OCI-LY1 (cell line): Measurements from ENCODE around the gene EHBP1L1.

ENCODE experiments used
- H2AFZ ChIP-seq: fragments of 200-600 bp; sonication (generic), shearing (Covaris generic); 2 replicates; pipeline ENCODE4 v1.6.0; 2014; ENCODE audit warnings: antibody characterized with exemption, mild to moderate bottlenecking, low read length
- H3F3A ChIP-seq: fragments of 200-600 bp; sonication (generic), shearing (Covaris generic); 2 replicates; pipeline ENCODE4 v1.6.0; 2014; ENCODE audit warnings: mild to moderate bottlenecking, antibody characterized with exemption, low read length, moderate library complexity; ENCODE audit not compliant: insufficient read depth
- H3K27ac ChIP-seq: fragments of 200-600 bp; sonication (generic); 2 replicates; pipeline ENCODE4 v1.5.1; 2014; ENCODE audit warnings: low read length, mixed run types, mild to moderate bottlenecking, low read depth; ENCODE audit not compliant: poor library complexity, severe bottlenecking
- H3K27me3 ChIP-seq: fragments of 200-600 bp; sonication (generic); 2 replicates; pipeline ENCODE4 v1.6.0; 2014; ENCODE audit warnings: antibody characterized with exemption, mild to moderate bottlenecking, low read length, moderate library complexity; ENCODE audit not compliant: insufficient read depth
- H3K36me3 ChIP-seq: fragments of 200-600 bp; sonication (generic); 2 replicates; pipeline ENCODE4 v1.6.1; 2014; ENCODE audit warnings: mild to moderate bottlenecking, antibody characterized with exemption, low read length, moderate library complexity, mixed read lengths; ENCODE audit not compliant: insufficient read depth
- H3K4me1 ChIP-seq: fragments of 200-600 bp; sonication (generic); 2 replicates; pipeline ENCODE4 v1.5.1; 2014; ENCODE audit warnings: mild to moderate bottlenecking, low read length, moderate library complexity; ENCODE audit not compliant: insufficient read depth, severe bottlenecking
- H3K4me2 ChIP-seq: fragments of 200-600 bp; sonication (generic), shearing (Covaris generic); 2 replicates; pipeline ENCODE4 v1.6.1; 2014; ENCODE audit warnings: low read length
- H3K4me3 ChIP-seq: fragments of 200-600 bp; sonication (generic); 2 replicates; pipeline ENCODE4 v1.5.1; 2014; ENCODE audit warnings: low read length, low read depth, mild to moderate bottlenecking, mixed read lengths; ENCODE audit not compliant: poor library complexity, severe bottlenecking
- H3K79me2 ChIP-seq: fragments of 200-600 bp; shearing (Covaris generic); 2 replicates; pipeline ENCODE4 v1.6.1; 2016; ENCODE audit warnings: mixed run types, low read length, mixed read lengths; ENCODE audit not compliant: insufficient read depth
- H3K9ac ChIP-seq: fragments of 200-600 bp; sonication (generic), shearing (Covaris generic); 2 replicates; pipeline ENCODE4 v1.6.1; 2014; ENCODE audit warnings: mild to moderate bottlenecking, low read length, mixed read lengths
- H3K9me2 ChIP-seq: fragments of 200-600 bp; sonication (generic), shearing (Covaris generic); 2 replicates; pipeline ENCODE4 v1.6.1; 2014; ENCODE audit warnings: low read depth, mild to moderate bottlenecking, low read length, mixed read lengths
- H3K9me3 ChIP-seq: fragments of 200-600 bp; shearing (Covaris generic); 2 replicates; pipeline ENCODE4 v1.6.1; 2014; ENCODE audit warnings: low read length, mixed read lengths
- H4K20me1 ChIP-seq: fragments of 200-600 bp; sonication (generic), shearing (Covaris generic); 2 replicates; pipeline ENCODE4 v1.6.0; 2016; ENCODE audit warnings: mild to moderate bottlenecking, low read length; ENCODE audit not compliant: insufficient read depth
- EZH2 ChIP-seq: fragments of 200-600 bp; sonication (generic), shearing (Covaris generic); IDR thresholded peaks from 2 replicates; pipeline ENCODE4 v1.8.0; 2017; ENCODE audit warnings: borderline replicate concordance, mixed run types, mild to moderate bottlenecking, antibody characterized with exemption, low read length, moderate library complexity, mixed read lengths
- TF ChIP-seq, protein P1 (sequence below): fragments of 200-600 bp; sonication (generic), shearing (Covaris generic); IDR thresholded peaks from 2 replicates; pipeline ENCODE4 v1.5.1; 2017; ENCODE audit warnings: mild to moderate bottlenecking, antibody characterized with exemption, low read length, moderate library complexity, mixed read lengths

Gene EHBP1L1

GRCh38 chr11:65592858-65593517 is 17.1 kb downstream of the EHBP1L1 start:
- Histone ChIP-seq H3K9ac (no peak overlapping the region), H3K9me2 (no peaks in the 10 kb centered on the region), H3K4me2 (no peak overlapping the region), H3F3A (no peaks in the 10 kb centered on the region), H3K27me3 (no peaks in the 10 kb centered on the region), H3K79me2 (no peaks in the 10 kb centered on the region), H3K4me3 (no peak overlapping the region), H4K20me1 (no peaks in the 10 kb centered on the region), H3K36me3 (peaks cover 6% of the 10 kb centered on the region), H3K9me3 (no peaks in the 10 kb centered on the region), H2AFZ (no peak overlapping the region), H3K4me1 (peaks cover 20% of the 10 kb centered on the region), H3K27ac (no peak overlapping the region)
- no peak for TF ChIP-seq EZH2
- TF ChIP-seq, protein P1, sequence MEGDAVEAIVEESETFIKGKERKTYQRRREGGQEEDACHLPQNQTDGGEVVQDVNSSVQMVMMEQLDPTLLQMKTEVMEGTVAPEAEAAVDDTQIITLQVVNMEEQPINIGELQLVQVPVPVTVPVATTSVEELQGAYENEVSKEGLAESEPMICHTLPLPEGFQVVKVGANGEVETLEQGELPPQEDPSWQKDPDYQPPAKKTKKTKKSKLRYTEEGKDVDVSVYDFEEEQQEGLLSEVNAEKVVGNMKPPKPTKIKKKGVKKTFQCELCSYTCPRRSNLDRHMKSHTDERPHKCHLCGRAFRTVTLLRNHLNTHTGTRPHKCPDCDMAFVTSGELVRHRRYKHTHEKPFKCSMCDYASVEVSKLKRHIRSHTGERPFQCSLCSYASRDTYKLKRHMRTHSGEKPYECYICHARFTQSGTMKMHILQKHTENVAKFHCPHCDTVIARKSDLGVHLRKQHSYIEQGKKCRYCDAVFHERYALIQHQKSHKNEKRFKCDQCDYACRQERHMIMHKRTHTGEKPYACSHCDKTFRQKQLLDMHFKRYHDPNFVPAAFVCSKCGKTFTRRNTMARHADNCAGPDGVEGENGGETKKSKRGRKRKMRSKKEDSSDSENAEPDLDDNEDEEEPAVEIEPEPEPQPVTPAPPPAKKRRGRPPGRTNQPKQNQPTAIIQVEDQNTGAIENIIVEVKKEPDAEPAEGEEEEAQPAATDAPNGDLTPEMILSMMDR, result no peak

DNA sequence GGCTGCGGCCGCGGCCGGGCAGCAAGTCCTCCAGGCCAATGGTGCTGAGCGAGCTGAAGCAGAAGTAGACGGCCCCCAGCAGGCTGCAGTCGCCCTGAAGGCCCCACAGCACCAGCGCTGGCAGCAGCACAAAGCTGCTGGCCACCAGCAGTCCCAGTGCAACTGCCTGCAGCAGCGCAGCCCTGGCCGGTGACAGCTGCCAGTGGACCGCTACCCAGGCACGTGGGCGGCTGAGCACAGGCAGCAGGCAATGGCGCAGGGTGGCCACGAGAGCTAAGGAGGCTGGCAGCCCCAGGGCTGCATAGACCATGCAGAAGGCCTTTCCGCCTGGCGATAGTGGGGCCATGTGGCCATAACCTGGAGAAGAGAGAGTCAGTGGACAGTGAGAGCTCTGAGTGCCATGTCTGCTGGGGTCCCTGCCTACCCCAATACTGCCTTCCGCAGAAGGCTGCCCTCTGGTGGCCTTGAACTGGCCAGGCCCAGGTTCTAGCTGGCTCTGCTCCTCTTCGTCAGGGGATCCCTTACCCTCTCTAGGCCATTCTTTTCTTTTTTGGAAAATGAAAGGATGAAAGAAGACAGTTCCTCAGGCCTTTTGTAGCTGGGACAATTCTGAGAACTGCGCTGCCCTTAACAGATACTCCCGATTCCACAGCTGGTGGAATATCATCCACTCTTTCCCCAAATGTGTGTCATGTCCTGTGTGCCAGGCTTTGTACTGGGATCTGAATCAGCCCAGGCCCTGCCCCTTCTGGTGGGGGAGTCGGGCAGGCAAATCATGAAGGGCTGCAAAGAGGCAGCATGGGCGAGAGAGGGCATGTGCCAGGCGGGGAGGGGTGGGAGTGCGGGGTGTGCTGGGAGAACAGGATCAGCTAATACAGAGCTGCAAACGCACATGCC is 17.9 kb downstream of the EHBP1L1 start:
- H3K4me3 ChIP-seq, result no peak overlapping the region
- H3K9me3 ChIP-seq, result no peaks in the 10 kb centered on the region
- H3K4me1 ChIP-seq, result peaks cover 13% of the 10 kb centered on the region
- H2AFZ ChIP-seq, result no peak overlapping the region
- no peaks in the 10 kb centered on the region for H3F3A ChIP-seq
- H4K20me1 ChIP-seq, result no peaks in the 10 kb centered on the region
- no peak overlapping the region for H3K9ac ChIP-seq
- H3K27me3 ChIP-seq, result no peaks in the 10 kb centered on the region
- TF ChIP-seq EZH2, result no peak
- TF ChIP-seq, protein P1, result peak; percentile 63
- H3K27ac ChIP-seq, result no peak overlapping the region
- no peaks in the 10 kb centered on the region for H3K9me2 ChIP-seq
- H3K4me2 ChIP-seq, result no peak overlapping the region
- peaks cover 13% of the 10 kb centered on the region for H3K36me3 ChIP-seq
- H3K79me2 ChIP-seq, result no peaks in the 10 kb centered on the region

DNA sequence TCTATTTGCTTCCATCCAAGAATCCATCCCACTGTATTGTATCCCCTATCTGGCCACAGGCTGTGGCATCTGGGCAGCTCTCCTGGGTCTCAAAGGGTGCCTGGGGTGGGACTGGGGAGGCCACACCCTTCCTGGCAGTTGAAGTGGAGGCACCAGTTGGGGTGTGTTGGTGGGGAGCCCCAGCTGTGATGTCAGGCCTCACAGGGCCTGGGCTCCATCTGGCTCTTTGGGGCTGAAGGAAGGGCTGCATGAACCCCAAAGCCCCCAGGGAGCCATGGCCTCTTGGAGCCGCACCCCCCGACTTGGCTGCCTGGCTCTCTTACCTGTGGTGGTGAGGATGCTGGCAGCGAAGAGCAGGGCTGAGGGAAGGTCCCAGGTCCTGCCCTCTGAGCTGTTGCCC is 19.3 kb downstream of the EHBP1L1 start:
- Histone ChIP-seq H3K4me2 (no peak overlapping the region), H3K9ac (no peak overlapping the region), H3K4me3 (no peak overlapping the region), H4K20me1 (no peaks in the 10 kb centered on the region), H3K36me3 (peaks cover 17% of the 10 kb centered on the region), H2AFZ (no peak overlapping the region), H3F3A (no peaks in the 10 kb centered on the region), H3K79me2 (no peaks in the 10 kb centered on the region), H3K9me3 (no peaks in the 10 kb centered on the region), H3K27ac (no peak overlapping the region), H3K27me3 (no peaks in the 10 kb centered on the region), H3K9me2 (no peaks in the 10 kb centered on the region), H3K4me1 (peaks cover 6% of the 10 kb centered on the region)
- TF ChIP-seq, protein P1, result no peak
- TF ChIP-seq EZH2, result no peak
